ENCODE results near the gene TUT1.

TUT1 gene

GRCh38 chr11:62540804-62541701, 50.3 kb downstream of the TUT1 start:
- DNase-seq = no peak

GRCh38 chr11:62539238-62539925, 51.9 kb downstream of the TUT1 start:
- DNase-seq = peak; percentile 81

DNA sequence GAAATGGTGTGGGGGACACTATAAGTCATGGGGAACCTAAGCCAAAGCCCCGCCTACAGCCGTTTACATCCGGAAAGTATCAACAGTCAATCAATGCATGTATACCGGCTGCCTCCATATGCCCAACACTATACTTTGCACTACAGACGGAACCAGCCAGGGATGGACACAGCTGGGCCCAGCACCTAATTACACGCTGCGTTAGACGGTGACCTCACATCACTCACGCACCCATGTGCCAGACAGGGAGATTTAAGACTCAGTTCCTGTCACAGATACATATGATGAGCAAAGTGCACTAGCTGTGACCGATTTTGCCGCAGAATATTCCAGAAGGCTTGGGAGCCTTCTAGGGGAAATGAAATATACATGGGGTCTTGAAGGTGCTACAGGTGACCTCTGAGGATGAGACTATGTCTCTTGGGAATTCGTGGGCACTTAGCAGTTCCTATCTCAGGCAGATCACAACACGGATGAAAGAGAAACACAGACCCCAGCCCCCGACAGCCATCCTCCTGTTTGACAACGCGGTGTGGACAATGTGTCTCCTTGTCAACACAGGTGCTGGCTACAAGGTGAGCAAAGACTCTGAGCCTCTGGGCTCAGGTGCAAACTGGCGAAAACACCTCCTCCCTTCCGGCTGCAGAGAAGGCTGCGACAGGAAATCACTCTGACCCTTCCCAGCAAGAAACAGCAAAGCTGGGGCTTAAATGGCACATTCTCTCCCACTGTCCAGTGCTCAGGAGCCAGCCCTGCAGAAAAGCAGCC, 52.7 kb downstream of the TUT1 start:
- no peak for DNase-seq

DNA sequence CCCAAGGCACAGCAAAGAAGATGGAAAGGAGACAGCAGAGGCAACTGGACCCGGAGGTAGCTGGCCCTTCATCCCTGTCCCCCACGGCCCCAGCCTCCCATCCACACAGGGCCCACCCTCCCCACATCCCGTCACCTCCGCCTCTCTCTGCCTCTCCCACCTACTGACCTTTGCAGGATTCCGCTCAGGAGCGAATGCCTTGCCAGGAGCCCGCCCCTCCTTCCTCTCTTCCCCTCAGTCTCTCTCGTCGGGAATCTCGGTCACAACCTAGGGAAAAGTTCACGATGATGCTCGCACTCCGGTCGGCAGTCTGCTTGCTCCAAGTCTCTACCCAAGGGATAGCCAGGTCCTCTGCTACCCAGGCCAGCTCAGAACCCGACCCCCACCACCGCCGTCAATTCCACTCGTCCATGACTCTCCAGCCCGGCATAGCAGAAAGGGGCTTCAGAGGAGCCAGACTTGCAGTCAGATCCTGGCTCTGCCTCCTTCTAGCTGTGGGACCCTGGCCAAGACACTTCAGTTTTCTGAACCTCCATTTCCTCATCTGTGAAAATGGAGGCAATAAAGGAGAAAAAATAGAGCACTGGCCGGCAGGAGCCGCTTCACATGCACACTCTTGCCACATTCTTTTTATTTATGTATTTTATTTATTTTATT, 54.9 kb downstream of the TUT1 start:
- DNase-seq = no peak

GRCh38 chr11:62535802-62536201, 55.5 kb downstream of the TUT1 start:
- DNase-seq = no peak

DNA sequence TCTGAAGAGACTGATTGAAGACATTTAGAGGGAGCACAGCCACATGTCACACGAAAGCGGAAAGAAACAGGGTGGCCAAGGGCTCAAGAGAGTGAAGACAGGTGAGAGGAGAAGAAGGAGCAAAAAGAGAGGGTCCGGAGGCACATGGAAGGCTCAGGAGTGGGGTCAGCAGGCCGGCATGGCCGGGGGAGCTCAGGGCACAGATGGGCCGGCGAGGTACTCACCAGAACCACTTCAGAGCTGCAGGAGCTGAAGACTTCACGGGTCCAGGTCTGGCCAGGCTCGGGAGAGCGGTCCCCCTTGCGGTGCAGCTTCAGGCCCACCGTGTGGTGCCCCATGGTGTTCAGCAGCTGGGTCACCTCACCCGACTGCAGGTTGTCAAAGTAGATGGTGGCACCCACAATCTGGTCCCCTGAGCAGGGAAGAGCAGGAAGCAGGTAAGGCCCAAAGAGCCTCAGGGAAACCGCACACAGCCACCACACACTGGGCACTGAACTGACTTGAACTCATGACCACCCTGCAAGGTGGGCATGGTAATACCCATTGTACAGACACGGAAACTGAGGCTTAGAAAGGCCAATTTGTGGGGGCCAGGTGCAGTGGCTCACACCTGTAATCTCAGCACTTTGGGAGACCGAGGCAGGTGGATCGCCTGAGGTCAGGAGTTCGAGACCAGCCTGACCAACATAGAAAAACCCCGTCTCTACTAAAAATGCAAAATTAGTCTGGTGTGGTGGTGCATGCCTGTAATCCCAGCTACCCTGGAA, 56.4 kb downstream of the TUT1 start:
- DNase-seq = no peak

DNA sequence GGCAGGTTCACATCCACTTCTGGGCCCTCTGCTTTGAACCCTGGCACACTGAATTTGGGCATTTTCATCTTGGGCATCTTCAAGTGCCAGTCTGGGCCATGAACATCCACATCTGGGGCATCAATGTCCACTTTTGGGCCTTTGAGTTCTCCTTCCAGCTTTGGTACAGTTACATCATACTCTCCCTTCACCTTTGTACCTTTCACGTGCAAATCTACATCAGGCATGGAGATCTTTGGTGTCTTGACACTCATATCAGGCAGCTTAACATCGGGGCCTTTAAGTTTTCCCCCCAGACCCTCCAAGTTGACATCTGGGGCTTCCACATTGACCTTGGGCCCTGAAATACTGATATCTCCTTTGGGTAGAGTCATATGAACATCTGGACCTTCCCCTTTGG, 59.2 kb downstream of the TUT1 start:
- DNase-seq = no peak

All from 8988T (cell line).